ENCODE results near the gene TMPRSS2.
"Not testable (repeated sequence)": the region's sequence is repeated elsewhere in the genome, so short reads cannot be mapped to it uniquely, and the experiment has no call there.

TMPRSS2 gene

GRCh38 chr21:41418956-41419680 lies 88.8 kb downstream of the TMPRSS2 start:
- no peak overlapping the region for H3K9ac ChIP-seq (ENCODE audit: low read length)
- H3K79me2 ChIP-seq (ENCODE audit: low read length), result no peaks in the 10 kb centered on the region
- TF ChIP-seq EZH2phosphoT487 (IDR thresholded peaks at IDR 0.05; ENCODE audit: low read length), result no peak
- no peak for TF ChIP-seq CTCF (IDR thresholded peaks at IDR 0.05; ENCODE audit: low read length)
- no peak for TF ChIP-seq EZH2 (optimal IDR thresholded peaks at IDR 0.05; ENCODE audit: low read depth, low read length)

GRCh38 chr21:41418393-41418792 lies 89.6 kb downstream of the TMPRSS2 start:
- no peak overlapping the region for H3K27ac ChIP-seq (ENCODE audit: low read length)
- no peak for DNase-seq
- H3K9ac ChIP-seq (ENCODE audit: low read length), result no peak overlapping the region
- no peaks in the 10 kb centered on the region for H3K9me3 ChIP-seq (replicated peaks; ENCODE audit: insufficient read depth, low read length)
- no peaks in the 10 kb centered on the region for H4K20me1 ChIP-seq (ENCODE audit: insufficient read depth, low read length)
- no peak overlapping the region for H3K4me2 ChIP-seq (ENCODE audit: low read depth, low read length)
- peaks cover 9% of the 10 kb centered on the region for H3K4me1 ChIP-seq (ENCODE audit: low read length)
- H3K27me3 ChIP-seq (replicated peaks; ENCODE audit: insufficient read depth, low read length), result no peaks in the 10 kb centered on the region
- TF ChIP-seq EZH2phosphoT487 (IDR thresholded peaks at IDR 0.05; ENCODE audit: low read length), result no peak
- no peak for TF ChIP-seq EZH2 (optimal IDR thresholded peaks at IDR 0.05; ENCODE audit: low read depth, low read length)
- no peak for TF ChIP-seq CTCF (IDR thresholded peaks at IDR 0.05; ENCODE audit: low read length)
- H3F3A ChIP-seq (ENCODE audit: insufficient read depth, low read length), result peaks cover 9% of the 10 kb centered on the region; the same call in 1 of the 2 replicates
- H3K4me3 ChIP-seq (ENCODE audit: low read length), result no peak overlapping the region
- H3K9me2 ChIP-seq (replicated peaks; ENCODE audit: insufficient read depth, low read length), result no peaks in the 10 kb centered on the region
- no peak overlapping the region for H2AFZ ChIP-seq (ENCODE audit: low read length)
- H3K79me2 ChIP-seq (ENCODE audit: low read length), result no peaks in the 10 kb centered on the region
- H3K36me3 ChIP-seq (replicated peaks; ENCODE audit: insufficient read depth, low read length), result no peaks in the 10 kb centered on the region

More at GRCh38 chr21:41418956-41419680, 88.8 kb downstream of the TMPRSS2 start:
- Histone ChIP-seq H3K9me2 (replicated peaks; ENCODE audit: insufficient read depth, low read length) (no peaks in the 10 kb centered on the region), H3K4me2 (ENCODE audit: low read depth, low read length) (no peak overlapping the region), H3K27me3 (replicated peaks; ENCODE audit: insufficient read depth, low read length) (no peaks in the 10 kb centered on the region), H3K27ac (ENCODE audit: low read length) (no peak overlapping the region), H3K4me1 (ENCODE audit: low read length) (peaks cover 9% of the 10 kb centered on the region), H2AFZ (ENCODE audit: low read length) (no peak overlapping the region), H3K4me3 (ENCODE audit: low read length) (no peak overlapping the region), H3K36me3 (replicated peaks; ENCODE audit: insufficient read depth, low read length) (no peaks in the 10 kb centered on the region), H3F3A (ENCODE audit: insufficient read depth, low read length) (peaks cover 9% of the 10 kb centered on the region; the same call in 1 of the 2 replicates), H4K20me1 (ENCODE audit: insufficient read depth, low read length) (no peaks in the 10 kb centered on the region), H3K9me3 (replicated peaks; ENCODE audit: insufficient read depth, low read length) (no peaks in the 10 kb centered on the region)
- no peak for DNase-seq

DNA sequence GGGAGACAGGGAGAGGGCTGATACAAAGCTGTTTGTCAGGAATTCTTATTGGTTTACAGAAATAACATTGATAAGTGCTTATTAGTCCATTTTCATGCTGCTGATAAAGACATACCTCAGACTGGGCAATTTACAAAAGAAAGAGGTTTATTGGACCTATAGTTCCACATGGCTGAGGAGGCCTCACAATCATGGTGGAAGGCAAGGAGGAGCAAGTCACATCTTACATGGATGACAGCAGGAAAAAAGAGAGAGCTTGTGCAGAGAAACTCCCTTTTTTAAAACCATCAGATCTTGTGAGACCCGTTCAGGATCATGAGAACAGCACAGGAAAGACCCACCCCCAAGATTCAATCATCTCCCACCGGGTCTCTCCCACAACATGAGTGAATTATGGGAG lies 90.5 kb downstream of the TMPRSS2 start:
- H3K4me3 ChIP-seq (ENCODE audit: low read length); DNase-seq; H3K27me3 ChIP-seq (replicated peaks; ENCODE audit: insufficient read depth, low read length); H3K9me2 ChIP-seq (replicated peaks; ENCODE audit: insufficient read depth, low read length); H4K20me1 ChIP-seq (ENCODE audit: insufficient read depth, low read length); H3F3A ChIP-seq (ENCODE audit: insufficient read depth, low read length); H3K9ac ChIP-seq (ENCODE audit: low read length); H3K4me1 ChIP-seq (ENCODE audit: low read length); H3K9me3 ChIP-seq (replicated peaks; ENCODE audit: insufficient read depth, low read length); H2AFZ ChIP-seq (ENCODE audit: low read length); H3K27ac ChIP-seq (ENCODE audit: low read length); H3K36me3 ChIP-seq (replicated peaks; ENCODE audit: insufficient read depth, low read length); H3K4me2 ChIP-seq (ENCODE audit: low read depth, low read length); H3K79me2 ChIP-seq (ENCODE audit: low read length): not testable (repeated sequence)

All from MM.1S (cell line).